Hematopoietic multipotent progenitor cell treated with erythropoietin and hydrocortisone succinate and interleukin-3 and kit ligand, for 17 days (in vitro differentiated cells): ENCODE results near the gene STC2.
"Not testable (repeated sequence)": the region's sequence is repeated elsewhere in the genome, so short reads cannot be mapped to it uniquely, and the experiment has no call there.

Source experiments
- DNase-seq: peaks from one replicate; pipeline ENCODE4 v3.0.0-alpha.2; 2015; ENCODE audit warnings: low spot score

Gene STC2

DNA sequence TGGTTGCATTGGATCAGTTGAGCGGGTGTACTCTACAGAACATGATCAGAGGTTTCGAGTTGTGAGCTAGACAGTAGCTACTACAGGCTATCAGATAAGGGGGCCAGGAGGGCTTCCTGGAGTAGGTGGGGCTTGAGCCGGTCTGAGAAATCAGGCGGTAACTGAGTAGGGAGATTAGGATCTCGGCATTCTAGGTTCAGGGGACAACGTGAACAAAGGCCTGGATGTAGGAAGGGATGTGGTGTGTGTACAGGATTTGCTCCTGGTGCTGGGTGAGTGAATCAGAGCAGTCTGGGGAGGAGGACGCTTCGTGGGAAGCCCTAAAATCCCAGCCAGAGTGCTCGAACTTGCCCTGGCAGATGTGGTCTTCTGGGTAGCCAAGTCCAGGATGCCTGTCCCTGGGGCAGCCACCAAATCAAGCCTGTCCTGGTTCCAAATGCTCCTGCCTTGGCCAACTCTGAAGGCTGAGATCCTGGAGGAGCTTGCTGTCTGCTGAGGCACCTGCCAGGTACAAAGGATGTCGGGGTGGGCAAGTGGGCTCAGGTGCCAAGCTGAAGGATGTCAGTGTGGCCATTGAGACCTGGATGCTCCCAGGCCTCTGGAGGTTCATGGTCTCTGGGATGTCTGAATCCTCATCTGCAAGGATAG lies 33.4 kb downstream of the STC2 start:
- DNase-seq = no peak

DNA sequence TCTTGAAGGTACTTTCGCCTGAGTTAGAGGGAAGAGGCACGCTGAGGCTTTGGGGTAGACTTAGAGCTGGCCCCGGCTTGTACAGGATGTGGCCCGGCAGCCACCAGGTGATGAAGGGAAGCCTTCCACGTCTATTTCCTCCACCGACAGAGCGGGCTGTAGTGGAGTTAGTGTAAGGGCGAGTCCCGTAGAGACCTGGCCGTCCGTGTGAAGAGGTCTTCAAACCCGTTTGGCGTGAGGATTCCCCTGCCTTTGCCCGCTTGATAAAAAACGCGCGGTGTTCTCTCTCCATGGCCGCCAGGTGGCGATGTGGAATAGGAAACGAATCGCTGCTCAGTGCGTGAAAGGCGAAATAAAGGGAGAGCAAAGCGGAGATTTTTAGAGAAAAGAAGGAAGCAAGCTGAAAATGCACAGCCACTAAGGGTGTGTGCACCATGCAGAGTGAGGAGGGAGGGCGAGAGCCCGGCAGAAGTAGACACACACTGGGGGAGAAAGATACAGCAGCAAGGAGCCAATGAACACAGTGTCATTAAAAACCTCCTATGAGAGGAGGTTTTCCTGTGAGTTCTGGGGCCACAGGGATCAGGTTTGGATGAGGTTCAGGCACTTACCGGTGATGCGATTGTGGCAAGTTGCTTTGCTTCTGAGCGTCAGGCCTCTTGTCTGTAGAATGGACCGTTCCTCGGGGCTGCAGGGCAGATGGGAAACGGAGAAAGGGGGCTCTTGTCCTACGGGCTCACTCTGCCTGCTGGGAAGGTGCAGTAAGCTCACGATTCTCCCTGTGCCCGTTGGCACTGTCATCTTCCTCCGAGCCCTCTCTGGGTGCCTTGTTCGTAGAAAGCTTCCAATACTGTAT lies 34.2 kb downstream of the STC2 start:
- DNase-seq = peak; percentile 64

DNA sequence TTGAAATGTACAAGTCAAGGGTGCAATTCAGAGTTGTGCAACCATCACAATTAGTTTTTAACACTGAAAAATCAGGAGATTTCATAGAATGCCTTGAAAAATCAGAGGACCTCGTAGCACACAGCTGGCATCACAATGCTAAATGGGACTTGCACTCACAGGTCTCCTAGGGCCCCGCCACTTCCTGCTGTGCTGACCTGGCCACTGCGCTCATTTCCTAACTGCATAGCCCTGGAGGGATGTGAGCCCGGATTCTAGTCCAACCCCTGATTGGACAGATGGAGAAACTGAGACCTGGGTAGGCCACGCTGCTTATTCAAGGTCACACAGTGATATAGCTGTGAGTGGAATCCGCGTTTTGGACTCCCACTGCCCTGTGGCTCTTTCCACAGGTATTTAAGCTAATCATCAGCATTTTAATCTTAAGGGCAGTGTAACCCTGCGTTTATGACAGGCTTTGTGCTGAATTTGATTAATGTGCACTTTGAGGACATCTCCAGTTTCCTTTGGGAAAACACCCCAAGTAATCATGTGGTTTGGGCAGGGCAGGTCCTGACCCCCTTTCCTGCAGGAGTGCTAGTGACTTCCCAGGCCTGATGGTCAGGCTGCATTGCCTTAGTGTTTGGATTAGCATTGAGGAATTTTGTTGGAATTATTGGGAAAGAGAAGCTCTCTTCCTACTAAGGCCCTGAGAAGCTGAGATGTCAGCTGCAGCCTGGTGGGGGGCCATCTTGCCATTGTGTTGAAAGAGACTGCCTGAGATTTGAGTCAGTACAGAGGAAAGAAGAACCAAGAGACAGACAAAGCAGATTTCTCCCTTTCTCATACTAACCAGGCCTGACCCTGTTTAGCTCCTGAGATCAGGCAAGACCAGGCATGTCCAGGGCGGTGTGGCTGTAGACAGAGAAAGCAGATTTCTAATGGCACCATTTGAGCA lies 36.2 kb downstream of the STC2 start:
- DNase-seq = no peak

DNA sequence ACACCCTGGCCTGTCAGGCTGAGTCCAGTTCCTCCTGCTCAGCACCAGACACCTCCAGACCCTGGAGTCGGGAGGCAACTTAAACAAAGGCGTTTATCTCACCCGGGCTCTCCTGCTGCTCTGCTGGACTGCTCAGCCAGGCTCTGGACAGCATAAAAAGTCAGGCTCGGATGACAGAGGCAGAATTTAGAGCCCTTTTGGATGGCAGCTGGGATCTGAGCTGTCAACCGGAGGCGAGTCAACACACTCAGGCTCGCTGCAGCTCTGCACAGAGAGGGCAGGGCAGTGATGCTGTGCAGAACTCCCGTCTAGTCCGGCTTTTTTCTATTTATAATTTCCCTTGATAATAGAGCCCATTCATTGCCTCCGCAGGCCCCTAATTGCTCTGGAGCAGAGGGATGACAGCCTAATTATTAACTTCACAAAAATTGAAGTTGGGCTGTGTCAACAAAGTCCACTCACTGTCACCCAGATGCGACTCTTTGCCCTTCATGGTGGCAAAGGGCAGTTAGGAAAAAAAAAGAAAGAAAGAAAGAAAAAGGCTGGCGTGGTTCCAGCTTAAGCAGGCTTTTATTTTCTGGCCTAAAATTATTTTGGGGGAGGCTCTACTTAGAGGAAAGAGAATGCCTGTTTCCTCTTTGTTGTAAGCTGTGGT lies 37.6 kb downstream of the STC2 start:
- DNase-seq = no peak

DNA sequence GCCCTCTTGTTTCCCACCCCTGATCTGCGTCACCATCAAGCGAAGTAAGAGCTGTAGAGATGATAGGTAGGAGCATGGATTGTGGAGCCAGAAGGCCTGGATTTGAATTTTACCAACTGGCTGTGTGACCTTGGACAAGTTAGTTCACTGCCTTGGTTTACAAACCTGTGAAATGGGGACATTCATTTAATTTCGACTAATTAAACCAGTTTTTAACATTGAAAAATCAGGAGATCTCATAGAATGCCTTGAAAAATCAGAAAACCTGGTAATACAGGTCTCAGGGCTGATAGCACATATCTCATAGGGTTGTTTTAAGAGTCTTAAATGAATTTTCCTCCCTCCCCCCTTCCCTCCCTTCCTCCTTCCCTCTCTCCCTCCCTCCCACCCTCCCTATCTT lies 38.8 kb downstream of the STC2 start:
- no peak for DNase-seq

DNA sequence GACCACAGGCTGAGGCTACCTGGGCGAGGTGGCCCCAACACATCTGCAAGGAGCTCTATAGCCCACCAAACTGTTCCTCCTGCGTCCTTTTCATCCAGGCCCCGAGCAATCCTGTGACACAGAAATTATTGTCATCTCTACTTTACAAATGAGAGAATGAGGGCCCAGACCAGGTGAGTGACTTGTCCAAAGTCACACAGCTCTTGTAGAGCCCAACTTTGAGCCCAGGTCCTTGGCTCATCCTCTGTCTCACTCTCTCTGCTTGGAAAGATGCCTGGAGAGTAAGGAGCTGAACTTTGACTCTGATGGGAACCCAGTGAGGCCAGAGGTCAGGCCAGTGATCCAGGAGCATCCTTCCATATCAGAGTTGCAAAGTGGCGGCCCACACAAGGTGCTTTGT lies 39.6 kb downstream of the STC2 start:
- DNase-seq = no peak

DNA sequence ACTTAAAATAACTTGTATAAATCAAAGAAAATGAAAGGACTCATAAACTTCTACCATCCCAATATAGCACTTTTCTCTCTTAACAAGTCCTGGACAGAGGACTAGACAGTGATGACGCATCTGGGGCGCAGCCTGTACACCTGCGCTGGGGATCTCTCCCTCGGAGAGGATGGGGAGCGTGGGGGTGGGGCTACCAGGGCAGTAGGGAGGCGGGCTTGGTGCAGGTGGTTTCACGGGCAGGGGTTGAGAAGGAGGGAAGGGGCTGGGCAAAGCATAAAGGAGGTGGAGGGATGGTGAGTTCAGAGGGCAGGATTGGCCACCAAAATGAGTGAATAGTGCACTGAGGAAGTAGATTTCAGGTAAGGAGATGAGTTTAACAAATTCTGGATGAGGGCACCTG lies 41.1 kb downstream of the STC2 start:
- no peak for DNase-seq

DNA sequence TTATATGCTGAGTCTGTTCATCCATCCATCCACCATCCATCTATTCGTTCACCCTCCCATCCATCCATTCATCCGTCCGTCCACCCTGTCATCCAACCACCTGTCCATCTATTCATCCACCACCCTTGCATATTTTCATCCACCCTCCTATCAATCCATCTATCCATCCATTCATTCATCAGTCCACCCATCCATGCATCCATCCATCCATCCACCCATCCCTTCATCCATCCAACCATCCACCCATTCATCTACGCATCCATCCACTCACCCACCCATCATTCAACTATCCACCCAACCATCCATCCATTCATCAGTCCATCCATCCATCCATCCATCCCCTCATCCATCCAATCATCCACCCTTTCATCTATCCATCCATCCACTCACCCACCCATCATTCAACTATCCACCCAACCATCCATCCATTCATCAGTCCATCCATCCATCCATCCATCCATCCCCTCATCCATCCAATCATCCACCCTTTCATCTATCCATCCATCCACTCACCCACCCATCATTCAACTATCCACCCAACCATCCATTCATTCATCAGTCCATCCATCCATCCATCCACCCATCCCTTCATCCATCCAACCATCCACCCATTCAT lies 43.8 kb downstream of the STC2 start:
- not testable (repeated sequence) for DNase-seq

DNA sequence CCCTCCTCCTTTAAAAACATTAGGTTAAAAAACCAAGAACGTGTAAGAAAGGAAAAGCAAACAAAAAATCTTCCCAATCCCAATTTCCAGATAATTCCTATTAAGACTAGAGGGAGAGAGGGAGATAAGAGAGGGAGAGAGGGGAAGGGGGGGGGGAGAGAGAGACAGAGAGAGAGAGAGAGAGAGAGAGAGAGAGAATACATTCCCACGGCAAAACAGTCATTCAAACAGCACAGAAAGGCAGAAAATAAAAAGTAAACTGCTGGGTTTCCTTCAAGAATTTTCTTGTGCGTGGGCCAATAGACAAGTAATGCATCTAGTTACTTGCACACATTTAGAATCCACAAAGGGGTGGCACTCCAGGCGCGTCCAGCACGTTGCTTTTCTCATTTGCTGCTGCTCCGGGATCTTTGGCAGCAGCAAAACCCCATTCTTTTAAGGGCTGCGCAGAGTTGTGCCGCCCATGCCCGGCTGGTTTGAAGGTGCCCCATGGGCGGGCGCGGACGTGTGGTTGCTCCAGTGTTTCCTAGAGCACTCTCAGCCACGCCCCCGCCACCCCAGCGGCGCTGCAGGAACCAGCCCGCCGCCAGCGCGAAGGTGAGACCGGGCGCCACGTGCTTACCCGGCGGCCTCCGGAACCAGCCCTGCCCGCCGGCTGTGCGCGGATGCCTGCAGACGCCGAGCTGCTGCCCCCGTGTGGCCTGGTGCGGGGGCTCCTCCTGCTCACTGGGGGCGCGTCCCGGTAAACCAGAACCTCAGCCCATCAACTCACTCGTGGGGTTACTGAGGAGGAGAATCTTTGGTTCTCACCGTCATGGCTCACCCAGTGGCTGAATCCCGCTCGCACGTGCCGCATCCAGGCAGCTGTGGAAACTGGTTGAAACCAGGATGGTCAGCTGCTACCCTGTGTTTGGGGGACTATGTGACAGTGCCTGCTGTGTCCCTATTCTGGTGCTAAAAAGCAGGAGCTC lies 44.6 kb downstream of the STC2 start:
- no peak for DNase-seq

DNA sequence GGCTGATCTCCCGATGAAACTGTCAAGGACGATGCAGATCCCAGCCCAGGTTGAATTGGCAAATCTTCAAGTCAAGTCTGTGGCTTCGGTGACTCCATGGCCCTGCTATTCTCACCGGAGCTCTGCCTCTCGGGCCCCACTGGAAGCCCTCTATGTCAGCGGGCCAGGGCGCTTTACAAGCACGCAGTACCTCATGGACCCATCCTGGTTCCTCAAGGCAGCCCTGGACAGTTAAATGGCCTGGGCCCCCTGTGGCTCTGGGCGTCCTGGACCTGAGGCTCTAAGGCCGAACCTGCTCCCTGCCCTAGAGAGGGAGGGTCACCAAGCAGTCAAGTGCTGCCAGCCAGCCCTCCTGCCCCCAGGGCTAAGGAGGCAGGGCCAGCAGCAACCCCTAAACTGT lies 45.3 kb downstream of the STC2 start:
- no peak for DNase-seq

DNA sequence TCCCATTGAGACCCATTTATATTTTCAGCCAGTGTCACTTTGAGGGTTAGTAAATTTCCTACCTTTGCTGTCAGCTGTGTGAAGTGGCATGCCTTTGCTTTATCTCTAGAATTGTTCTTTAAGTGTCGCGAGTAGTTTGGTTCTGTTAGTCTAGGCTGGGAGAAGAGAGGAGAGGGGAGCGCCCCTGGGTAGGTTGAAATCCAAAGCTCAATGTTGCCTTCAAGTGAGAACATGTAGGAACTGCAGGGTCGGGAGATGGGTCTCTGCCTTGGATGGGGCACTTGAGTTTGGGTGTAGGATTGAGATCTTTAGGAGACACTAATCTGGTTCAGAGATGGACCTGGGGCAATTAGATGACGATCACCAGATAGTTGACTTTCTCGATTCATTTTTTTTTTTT lies 46.3 kb downstream of the STC2 start:
- DNase-seq = no peak

DNA sequence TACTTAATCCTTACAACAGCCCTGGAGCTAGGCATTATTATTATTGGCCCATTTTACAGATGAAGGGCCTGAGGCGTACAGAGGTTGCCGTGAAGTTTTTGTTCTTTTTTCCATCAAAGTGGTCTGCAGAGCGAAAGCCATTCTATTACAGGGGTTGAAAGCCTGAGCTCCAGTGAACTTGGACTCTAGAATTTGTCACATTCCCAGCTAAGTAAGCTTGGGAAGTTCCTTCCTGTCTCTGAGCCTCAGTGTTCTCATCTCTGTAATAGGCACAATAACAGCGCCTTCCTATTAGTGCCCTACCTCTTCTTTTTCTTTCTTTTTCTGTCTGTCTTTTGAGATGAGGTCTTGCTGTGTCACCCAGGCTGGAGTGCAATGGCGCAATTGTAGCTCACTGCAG lies 49.0 kb downstream of the STC2 start:
- no peak for DNase-seq

DNA sequence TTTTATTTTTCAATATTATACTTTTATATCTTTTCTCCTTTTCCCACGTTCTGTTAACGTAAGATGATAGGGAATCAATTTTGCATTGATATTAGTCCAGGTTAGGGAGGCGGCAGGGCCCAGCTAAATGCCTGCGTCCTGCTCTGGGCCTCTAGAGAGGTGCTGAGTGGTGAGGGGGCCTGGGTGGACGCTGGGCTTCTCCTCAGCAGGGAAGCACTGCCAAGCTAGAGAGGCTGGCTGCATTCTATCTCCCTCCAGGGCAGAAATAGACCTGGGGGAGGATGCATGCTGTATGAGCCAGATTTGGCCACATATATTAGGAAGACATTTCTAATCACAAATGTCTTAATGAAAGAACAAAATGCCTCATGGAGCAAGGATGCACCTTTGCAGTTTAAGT lies 49.6 kb downstream of the STC2 start:
- no peak for DNase-seq

DNA sequence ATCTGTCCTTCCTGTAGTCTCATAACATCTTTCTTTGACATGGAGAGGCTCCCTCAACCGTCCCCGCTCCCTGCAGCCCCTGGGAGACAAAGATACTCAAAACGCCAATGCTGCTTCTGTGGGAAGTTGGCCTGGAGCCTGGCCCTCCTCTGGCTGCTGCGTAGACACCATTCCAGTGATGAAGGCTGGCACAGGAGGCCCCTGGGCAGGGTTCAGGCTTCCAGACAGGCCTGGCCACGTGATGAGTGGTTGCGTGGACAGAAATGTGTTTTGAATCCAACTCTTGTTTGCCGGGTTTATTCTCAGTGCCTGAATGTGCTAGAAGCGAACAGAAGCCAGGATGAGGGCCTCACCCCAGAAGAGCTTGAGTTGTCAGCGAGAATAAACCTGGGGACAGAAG lies 50.0 kb downstream of the STC2 start:
- DNase-seq = no peak

DNA sequence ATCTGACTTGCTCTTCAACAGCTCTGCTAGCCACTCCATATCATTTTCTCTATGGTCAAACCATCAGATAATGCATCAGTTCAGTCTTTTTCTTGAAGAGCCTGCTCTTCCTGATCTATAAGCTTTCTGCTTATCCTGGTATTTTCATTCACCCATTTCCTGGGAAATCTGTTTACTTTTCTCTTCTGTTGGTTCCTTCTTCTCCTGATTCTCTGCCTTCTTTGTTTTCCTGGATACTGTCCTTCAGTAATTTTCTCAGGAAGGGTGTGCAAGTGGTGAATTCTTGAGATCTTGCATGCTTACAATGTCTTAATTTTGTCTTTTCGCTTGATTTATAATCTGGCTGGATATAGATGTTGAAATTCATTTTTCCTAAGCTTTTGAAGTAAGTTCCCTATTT lies 53.4 kb downstream of the STC2 start:
- DNase-seq = no peak

DNA sequence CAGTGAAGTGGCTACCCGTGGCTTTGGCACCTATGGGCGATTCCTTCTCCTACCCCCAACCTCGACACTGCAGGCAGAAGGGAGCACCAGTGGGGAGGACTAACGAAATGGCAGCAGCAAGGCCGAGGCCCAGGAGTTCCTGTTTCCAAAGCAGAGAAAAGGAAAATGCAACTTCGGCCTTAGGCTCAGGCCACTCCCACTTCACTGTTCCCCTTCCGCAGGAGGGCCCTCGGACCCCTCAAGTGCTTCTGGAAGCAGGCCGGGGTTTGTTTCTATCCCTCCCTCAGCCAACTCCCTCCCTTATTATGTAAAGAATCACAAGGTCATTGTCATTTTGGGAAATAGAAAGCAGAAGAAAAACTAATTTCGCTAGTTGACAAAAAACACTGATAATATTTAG lies 56.8 kb downstream of the STC2 start:
- no peak for DNase-seq

DNA sequence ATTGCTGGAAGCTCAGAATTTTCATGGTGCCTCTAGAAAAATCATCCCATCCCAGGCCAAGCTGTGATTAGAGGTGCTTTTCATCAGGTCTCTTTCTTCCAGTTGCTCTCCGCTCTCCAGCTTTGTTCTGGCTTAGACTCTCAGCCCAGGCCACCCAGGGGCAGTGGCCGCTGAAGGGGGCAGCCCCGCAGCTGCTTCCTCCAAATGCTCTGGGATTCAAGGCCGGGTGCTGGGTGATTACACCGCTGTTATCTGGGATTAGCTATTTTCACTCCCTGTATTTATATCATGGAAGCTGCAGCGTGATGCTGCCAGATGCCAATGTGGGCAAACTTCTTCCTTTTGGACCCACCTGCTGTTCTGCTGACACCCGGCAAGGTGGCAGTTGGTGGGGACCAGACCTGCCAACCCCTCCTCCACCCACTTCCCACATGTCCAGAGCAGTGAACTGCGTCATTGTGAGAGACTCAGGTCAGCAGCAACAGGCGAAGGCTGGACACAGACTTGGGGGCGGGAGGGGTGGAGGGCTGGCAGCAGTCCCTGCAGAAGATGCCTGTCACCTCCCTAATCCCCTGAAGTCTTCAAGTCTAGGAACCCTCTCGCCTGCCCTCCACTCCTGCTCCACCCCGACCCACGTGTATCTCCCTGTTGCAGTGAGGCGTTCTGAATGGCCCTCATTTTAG lies 59.3 kb downstream of the STC2 start:
- no peak for DNase-seq

DNA sequence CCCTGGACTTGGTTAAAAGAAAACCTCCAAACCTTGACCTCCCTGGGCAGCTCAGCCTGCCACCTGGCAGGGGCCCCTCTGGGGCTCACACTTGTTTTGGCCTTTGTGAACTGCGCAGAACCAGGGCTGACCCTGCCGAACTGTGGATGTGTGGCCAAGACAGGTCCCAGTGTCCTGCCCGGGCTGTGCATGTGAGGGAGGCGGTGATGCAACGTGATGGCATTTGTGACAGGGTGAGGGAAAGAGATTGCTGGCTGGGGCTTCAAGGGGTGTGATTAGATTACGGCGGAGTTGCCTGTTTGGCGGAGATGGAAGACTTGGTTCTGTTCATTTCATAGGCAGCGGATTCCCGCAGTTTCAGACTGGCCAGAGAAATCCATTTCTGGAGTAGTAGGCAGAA lies 62.8 kb downstream of the STC2 start:
- DNase-seq = no peak
